Metanephros (tissue), 2 donors: ENCODE measurements around the gene RDM1. TPM values are rescaled to one million over a fixed set of nuclear protein-coding genes. Genes with fewer than 3 reads are reported as not detected.
A peak's percentile ranks its signal among the peaks of the same experiment; 100 is the strongest.

ENCODE experiments used
- small RNA-seq: library from RNA; depleted of rRNA; stranded (forward); fragments of <200 nt; gene quantifications from one replicate; pipeline ENCODE3, GENCODE V24; 2014; ENCODE audit warnings: low replicate concordance
- total RNA-seq: library from RNA; depleted of rRNA; stranded (reverse); fragments of >200 nt; gene quantifications from one replicate; pipeline ENCODE4 v1.2.3, GENCODE V29; 2014

The RDM1 gene, protein sequence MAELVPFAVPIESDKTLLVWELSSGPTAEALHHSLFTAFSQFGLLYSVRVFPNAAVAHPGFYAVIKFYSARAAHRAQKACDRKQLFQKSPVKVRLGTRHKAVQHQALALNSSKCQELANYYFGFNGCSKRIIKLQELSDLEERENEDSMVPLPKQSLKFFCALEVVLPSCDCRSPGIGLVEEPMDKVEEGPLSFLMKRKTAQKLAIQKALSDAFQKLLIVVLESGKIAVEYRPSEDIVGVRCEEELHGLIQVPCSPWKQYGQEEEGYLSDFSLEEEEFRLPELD
- 0.93 TPM for total RNA-seq

DNA sequence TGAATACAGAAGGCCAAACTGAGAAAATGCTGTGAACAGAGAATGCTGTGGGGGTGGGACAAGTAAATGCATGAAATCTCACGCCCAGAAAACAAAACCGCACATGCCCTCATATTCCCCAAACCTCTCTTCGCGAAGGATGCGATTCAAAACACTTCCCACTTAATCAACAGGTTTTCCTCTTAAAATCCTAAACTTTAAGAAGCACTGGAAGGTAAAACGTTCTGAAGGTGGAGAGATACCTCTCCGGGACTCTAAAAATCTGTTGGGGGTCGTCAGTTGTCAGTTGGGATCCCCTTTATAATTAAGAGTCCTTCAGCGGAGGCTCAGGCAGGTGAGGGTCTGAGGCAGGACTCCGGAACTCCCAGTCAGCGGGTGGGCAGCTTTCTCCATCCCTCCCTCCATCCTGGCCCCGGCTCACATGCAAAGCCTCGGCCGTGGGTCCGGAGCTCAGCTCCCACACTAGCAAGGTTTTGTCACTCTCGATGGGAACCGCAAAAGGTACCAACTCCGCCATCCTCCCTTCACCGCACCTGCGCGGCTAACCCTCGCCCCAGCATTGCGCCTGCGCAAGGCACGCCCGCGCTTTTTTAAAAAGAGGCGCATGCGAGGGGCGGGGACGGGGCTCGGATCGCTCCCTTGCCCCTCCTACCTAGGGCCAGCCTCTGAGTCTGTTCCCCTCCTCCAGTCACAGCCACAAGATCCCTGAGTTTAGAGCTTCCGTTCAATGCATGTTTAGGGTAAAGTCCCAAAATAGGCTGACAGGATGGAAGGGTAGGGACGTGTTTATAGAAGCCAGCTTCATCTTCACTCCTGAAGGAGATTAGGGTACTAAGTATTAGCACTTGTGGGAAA lies at the start of gene RDM1:
RDM1 (minus strand) TSS at position 563 of the 855 bp plus-strand sequence; CDS start at position 517, 46 bp downstream.

GRCh38 chr17:35943537-35943936 lies 13.0 kb upstream of the RDM1 start, which contains the start of gene LYZL6:
Gene LYZL6 (minus strand): TSS chr17:35943713. CDS start chr17:35939356, 4,357 bp downstream.

DNA sequence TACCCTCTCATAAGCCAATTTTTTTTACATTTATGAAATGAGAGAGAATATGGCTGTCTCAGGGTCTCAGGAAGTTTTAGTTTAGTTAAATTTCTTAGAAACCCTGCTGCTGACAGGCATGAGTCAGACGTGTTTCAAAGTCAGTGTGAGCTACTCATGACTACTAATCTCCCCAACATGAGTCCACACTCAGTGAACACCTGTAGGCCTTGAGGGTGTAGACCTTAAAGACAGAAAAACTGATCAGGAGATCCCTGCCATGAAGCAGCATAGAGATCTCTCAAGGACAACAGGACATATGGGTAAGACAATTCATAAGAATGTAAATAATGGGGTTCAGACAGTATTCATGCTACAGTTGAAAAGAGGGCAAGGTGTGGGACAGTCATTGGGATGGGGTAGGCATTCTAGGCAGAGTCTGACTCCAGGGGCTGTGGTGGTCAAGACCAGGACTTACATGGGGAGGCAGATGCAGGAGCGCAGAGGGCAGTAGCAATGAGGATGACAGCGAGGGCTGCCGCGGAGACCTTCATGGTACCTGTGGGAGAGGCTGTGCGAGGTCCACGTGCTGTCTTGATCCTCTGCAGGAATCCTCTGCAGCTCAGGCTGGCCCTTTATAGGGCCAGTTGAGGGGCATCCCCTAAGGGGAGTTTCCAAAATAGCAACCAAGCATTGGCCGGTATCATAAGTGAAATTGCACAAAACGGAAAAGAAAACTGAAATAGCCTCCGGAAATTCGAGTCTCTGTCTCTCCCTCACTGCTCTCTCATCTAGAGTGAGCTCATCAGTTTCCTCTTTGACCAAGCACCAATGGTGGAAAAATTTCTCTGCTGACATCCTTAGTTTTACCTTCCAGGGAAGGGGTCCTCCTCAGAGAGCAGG lies 50.6 kb downstream of the RDM1 start, which contains the start of gene CCL5:
CCL5 (minus strand) TSS at position 588 of the 882 bp plus-strand sequence.

GRCh38 chr17:35868737-35869136 lies 61.8 kb downstream of the RDM1 start, which contains the start of gene HEATR9:
Gene HEATR9 (minus strand): TSS chr17:35868891. CDS start chr17:35868742, 149 bp downstream.

Small RNA genes within 50 kb of the gene (small RNA-seq; reads per million reads assigned to genes)
- gene RF00100: 6,050 reads per million, percentile 100 among the genes with 10 or more reads in this experiment

Other genes with a start within 250 kb of the RDM1 start
- gene RASL10B, start 199.1 kb downstream of the RDM1 start, total RNA-seq: 8.5 TPM
- 0.06 TPM for gene GAS2L2, start 177.5 kb downstream of the RDM1 start, total RNA-seq
- gene C17orf50, start 169.9 kb downstream of the RDM1 start, total RNA-seq: not detected
- gene MMP28, start 135.1 kb downstream of the RDM1 start, total RNA-seq: 4.0 TPM
- gene TAF15, start 121.3 kb downstream of the RDM1 start, total RNA-seq: 92.2 TPM
- gene HEATR9, start 61.9 kb downstream of the RDM1 start, total RNA-seq: not detected
- gene CCL5, start 50.4 kb downstream of the RDM1 start, total RNA-seq: 2.2 TPM
- not detected for gene LYZL6, start 12.9 kb upstream of the RDM1 start, total RNA-seq
- not detected for gene CCL16, start 50.7 kb upstream of the RDM1 start, total RNA-seq
- gene CCL14, start 56.0 kb upstream of the RDM1 start, total RNA-seq: 6.8 TPM
- gene CCL15, start 70.8 kb upstream of the RDM1 start, total RNA-seq: 1.2 TPM
- 0.35 TPM for gene CCL23, start 87.2 kb upstream of the RDM1 start, total RNA-seq
- gene CCL18, start 133.5 kb upstream of the RDM1 start, total RNA-seq: not detected
- 5.2 TPM for gene CCL3, start 159.4 kb upstream of the RDM1 start, total RNA-seq
- 6.0 TPM for gene CCL4, start 173.1 kb upstream of the RDM1 start, total RNA-seq
- 4.0 TPM for gene TBC1D3B, start 245.9 kb upstream of the RDM1 start, total RNA-seq